NOMO-1 (cell line): ENCODE results near the gene CCDC88B.
A peak's percentile ranks its signal among the peaks of the same experiment; 100 is the strongest.

Experiments used
- DNase-seq, 2 experiments: peaks; one replicate each; lab custom pipeline; 2025; ENCODE audit not compliant: unreplicated experiment in 2 of 2; lab: John Stamatoyannopoulos, UW

Gene CCDC88B, protein sequence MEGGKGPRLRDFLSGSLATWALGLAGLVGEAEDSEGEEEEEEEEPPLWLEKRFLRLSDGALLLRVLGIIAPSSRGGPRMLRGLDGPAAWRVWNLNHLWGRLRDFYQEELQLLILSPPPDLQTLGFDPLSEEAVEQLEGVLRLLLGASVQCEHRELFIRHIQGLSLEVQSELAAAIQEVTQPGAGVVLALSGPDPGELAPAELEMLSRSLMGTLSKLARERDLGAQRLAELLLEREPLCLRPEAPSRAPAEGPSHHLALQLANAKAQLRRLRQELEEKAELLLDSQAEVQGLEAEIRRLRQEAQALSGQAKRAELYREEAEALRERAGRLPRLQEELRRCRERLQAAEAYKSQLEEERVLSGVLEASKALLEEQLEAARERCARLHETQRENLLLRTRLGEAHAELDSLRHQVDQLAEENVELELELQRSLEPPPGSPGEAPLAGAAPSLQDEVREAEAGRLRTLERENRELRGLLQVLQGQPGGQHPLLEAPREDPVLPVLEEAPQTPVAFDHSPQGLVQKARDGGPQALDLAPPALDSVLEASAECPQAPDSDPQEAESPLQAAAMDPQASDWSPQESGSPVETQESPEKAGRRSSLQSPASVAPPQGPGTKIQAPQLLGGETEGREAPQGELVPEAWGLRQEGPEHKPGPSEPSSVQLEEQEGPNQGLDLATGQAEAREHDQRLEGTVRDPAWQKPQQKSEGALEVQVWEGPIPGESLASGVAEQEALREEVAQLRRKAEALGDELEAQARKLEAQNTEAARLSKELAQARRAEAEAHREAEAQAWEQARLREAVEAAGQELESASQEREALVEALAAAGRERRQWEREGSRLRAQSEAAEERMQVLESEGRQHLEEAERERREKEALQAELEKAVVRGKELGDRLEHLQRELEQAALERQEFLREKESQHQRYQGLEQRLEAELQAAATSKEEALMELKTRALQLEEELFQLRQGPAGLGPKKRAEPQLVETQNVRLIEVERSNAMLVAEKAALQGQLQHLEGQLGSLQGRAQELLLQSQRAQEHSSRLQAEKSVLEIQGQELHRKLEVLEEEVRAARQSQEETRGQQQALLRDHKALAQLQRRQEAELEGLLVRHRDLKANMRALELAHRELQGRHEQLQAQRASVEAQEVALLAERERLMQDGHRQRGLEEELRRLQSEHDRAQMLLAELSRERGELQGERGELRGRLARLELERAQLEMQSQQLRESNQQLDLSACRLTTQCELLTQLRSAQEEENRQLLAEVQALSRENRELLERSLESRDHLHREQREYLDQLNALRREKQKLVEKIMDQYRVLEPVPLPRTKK (N-terminal part only)

DNA sequence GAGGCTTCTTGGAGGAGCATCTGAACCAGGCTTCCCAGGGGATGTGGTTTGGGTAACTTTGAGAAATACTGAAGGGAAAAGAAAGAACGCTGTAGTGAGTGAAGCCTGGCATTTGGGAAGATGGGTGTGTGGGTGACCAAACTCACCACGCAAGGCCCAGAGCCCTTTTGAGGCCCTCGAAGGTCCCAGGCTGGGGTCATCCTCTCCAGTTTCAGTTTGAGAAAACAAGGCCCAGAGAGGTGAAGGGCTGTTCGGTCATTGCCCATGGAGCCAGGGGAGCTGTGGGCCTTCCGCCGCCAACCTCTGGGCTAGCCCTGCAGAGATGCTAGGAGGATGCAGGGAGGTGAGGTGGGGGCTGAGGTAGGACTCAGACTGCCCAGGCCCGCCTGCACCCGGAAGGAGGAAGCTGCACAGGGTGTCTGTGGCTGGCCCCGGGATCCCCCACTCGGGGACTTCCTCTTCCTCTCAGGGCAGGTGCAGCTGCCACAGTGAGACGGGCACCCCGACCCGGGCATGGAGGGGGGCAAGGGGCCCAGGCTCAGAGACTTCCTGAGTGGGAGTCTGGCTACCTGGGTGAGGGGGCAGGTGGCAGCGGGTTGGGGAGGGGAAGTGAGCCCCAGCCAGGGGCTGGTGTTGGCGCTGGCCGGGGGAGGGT, at the start of gene CCDC88B:
Gene CCDC88B (plus strand): TSS at position 451 of the 655 bp plus-strand sequence. CDS start 63 bp downstream, at position 514.
- DNase-seq, result peak; percentile 78 to 83

DNA sequence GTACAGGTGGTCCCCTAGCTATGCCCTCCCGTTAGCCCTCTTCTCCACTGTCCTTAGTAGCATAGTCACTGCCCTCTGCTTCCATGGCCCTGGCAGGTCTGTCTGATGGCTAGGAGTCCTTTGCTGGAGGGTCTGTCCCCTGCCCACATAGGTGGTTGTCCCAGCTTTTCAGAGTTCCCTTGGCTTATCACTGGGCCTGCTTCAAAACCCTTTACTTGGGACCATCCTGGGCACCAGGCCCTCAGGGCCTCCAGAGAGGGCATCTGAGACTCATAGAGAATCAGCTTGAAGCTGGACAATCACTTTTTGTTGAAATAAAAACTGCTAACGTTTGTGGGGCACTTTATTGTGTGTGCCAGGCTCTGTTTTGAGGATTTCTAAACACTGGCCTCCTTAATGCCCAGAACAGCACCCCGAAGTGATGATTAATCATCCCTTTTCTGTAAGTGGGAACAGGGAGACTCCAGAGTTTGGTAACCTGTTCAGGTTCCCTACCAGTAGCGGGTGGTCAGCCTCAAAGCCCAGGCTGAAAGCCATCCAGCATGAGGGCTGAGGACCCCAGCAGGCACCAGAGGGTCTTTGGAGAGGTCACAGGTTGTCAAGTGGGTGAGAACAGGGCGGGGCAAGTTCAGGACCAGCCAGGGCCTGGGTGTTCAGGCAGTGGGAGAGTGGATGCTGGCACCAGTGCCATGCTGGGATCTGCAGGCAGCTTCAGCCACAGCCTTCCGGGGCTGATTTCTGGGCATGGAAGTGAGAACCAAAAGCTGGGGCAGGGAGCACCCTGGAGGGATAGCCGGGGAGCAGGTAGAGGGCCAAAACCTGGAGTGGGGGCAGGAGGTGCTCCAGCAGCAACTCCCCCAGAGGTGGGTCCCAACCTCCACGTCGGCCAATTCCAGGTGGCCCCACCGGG, 49.4 kb upstream of the CCDC88B start:
- DNase-seq, result no peak

DNA sequence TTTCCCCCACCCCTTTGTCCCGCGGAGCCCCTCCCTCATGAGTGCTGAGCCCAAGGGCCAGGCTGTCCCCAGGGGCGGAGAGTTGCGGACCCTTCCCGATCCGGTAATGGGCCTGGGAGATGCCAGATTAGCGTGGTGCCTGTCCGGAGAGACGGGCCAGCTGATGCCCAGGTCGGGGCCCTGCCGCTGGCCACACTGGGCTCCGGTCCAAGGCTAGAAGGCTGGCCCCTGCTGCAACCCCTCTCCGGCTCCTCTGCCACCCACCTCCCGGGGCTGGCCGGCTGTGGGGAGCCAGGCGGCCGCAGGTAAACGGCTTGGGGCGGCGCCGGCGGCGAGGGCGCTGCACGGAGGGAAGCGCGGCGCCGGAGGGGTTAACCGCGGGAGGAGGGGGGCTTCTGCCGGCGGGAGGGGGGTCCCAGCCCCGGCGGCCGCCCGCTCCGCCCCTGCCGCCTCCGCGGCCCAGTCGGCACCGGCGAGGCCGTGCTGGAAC, 48.7 kb upstream of the CCDC88B start, which contains the start of gene KCNK4:
Gene KCNK4 (plus strand): TSS at position 41 of the 490 bp plus-strand sequence. CDS start 1,717 bp downstream, outside the sequence.
- no peak for DNase-seq

DNA sequence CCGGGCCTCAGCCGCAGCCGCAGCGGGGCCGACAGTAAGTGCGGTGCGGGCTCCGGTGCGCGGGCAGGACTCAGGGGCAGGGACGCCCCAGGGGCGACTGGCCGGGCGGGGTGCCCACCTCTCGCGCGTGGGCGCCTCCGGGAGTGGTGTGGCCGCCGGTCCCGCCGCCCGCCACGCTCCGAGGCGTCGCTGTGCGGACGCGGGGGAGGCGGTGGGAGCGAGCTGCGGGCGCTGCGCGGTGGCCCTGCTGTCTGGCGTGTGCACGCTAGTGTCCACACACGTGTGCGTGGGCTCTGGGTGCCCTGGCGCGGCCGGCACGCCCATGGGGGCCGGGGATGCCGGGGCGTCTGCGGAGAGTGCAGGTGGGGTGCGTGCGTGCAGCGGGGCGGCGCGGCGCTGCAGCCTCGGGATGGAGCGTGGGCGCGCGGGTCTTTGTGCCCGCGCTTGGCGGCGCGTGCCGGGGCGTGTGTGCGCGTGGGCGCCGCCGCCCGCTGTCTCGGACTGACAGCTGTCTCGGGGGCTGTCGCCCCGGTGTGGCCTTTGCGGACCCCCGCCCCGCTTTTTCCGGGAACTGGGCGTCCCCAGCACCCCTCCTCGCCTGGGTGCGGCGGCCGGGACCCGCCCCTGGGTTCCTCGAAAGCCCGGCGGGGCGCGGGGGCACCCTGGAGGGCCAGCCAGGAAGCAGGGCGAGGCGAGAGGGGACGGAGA, 48.1 kb upstream of the CCDC88B start:
- no peak for DNase-seq

DNA sequence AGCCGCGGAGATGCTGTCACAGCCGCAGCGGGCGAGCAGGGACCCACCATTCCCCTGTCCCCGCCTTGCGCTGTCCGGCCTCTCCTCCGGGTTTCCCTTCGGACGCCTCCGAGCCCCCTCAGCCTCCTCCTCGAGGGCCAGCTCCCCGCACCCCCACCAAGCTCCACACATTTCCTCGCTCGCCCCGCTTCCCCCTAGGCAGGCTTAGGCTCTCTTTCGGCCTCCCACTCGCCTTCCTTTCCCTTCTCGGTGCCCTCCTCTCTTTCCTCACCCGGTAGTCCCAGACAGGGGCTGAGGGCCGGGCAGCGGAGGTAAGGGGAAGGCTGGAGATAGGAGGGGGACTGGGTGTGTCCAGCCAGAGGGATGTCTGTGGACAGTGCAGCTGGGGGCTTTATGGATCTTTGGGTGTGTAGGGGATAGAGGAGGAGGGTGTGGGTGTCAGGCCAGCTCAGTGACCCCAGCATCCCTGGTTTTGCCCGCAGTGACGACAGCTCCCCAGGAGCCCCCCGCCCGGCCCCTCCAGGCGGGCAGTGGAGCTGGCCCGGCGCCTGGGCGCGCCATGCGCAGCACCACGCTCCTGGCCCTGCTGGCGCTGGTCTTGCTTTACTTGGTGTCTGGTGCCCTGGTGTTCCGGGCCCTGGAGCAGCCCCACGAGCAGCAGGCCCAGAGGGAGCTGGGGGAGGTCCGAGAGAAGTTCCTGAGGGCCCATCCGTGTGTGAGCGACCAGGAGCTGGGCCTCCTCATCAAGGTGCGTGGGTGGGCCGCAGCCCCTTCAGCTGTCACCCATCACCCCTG, 47.3 kb upstream of the CCDC88B start:
- DNase-seq, result no peak

DNA sequence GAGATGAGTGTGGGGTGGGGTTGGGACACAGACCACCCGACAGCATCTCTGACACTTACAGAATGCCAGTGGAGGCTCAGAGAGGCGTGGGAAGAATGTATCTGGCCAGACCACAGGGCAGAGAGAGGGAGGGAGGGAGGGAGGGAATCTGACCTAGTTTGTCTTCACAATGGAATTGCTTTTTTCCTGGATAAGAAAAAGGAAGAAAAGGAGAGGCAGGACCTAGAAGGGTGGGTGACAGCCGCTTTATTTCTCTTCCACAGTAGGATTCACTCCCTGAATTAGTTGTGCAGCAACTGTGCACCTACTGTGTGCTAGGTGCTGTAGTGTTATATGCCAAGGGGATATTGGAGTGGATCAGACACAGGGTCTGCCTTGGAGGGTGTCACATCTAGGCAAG, 45.2 kb upstream of the CCDC88B start:
- no peak for DNase-seq

DNA sequence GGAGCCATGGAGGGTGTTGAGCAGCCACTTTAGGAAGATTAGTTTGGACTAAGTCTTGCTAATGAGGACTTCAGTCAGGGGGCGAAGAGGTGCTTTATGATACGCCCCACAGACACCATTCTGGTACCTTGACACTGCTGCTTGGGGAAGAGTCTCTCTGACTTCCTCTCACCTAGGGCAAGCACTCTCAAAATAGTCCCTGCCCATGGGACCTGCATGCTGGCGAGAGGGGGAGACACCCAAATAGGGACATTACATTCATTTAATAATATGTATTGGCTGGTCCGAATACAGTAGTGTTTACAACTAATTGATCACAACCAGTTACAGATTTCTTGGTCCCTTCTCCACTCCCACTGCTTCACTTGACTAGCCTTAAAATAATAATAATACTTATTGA, 44.2 kb upstream of the CCDC88B start:
- no peak for DNase-seq

DNA sequence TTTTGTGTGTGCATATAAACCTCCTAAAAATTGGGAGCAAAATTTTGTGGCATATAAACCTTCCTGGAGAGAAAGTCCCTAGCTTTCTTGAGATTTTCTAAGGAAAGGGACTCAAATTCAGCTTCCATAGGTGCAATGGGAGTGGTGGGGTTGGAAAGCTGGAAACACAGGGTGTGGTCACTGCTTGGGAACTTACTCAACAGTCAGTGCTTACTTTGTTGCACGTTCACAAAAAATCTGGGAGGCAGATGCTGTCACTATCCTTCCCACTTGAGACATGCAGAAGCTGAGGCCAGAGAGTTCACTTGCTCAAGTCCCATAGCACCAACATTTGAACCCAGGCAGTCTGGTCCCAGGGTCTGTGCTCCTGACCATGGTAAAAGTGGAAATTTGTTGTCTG, 43.8 kb upstream of the CCDC88B start:
- no peak for DNase-seq

DNA sequence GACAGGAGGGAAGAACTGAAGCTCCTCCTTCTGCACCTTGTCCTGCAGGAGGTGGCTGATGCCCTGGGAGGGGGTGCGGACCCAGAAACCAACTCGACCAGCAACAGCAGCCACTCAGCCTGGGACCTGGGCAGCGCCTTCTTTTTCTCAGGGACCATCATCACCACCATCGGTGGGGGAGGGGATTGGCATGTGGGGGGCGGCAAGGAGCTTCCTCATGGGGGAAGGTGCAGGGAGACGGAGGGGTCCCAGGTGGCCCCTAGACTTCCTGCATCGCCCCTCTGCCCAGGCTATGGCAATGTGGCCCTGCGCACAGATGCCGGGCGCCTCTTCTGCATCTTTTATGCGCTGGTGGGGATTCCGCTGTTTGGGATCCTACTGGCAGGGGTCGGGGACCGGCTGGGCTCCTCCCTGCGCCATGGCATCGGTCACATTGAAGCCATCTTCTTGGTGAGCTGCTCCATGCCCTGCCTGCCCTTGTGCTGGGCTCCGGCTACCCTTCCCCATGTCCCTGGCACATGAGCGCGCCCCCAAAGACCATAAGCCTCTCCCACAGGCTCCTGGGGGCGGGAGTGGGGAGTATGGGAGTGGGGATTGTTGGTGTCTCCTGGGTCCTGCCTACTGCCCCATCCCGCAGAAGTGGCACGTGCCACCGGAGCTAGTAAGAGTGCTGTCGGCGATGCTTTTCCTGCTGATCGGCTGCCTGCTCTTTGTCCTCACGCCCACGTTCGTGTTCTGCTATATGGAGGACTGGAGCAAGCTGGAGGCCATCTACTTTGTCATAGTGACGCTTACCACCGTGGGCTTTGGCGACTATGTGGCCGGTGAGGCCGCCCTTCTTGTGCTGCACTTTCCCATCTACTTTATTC, 42.9 kb upstream of the CCDC88B start:
- no peak for DNase-seq

DNA sequence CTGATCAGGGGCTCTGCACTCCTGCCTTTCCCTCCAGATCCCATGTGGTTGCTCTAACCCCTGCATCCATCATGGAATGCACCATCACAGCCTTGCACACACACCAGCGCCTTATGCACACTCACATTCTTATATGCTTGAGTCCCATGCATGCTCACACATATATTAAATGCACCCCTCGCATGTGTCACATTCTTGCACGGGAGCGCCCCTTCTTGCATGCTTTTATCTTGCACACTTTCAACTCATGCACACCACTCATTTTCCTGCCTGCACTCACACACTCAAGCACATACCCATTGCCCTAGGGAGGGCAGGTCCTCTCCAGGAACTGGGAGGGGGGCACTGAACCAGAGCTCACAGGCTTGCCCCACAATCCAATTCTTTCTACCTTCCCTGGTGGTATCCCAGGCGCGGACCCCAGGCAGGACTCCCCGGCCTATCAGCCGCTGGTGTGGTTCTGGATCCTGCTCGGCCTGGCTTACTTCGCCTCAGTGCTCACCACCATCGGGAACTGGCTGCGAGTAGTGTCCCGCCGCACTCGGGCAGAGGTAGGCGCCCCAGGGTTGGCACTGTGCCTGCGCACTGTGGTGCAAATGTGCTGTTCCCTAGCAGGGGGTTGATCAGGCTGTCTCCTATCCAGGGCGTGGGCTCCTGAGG, 42.2 kb upstream of the CCDC88B start:
- DNase-seq, result no peak

DNA sequence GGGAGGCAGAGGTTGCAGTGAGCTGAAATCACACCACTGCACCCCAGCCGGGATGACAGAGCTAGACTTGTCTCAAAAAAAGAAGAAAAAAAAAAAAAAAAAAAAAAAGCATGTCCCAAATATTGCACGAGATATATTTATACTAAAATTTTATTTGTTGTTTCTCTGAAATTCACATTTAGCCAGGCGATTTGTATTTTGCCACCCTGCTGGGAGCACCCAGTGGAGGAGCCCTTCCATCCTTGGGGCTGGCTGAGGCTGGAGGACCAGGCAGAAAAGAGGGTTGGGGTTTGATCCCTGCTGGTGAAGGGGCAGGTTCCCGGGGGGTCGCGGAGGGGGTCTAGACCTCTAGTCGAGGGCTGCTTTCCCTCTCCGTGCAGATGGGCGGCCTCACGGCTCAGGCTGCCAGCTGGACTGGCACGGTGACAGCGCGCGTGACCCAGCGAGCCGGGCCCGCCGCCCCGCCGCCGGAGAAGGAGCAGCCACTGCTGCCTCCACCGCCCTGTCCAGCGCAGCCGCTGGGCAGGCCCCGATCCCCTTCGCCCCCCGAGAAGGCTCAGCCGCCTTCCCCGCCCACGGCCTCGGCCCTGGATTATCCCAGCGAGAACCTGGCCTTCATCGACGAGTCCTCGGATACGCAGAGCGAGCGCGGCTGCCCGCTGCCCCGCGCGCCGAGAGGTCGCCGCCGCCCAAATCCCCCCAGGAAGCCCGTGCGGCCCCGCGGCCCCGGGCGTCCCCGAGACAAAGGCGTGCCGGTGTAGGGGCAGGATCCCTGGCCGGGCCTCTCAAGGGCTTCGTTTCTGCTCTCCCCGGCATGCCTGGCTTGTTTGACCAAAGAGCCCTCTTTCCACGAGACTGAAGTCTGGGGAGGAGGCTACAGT, 40.8 kb upstream of the CCDC88B start:
- no peak for DNase-seq

DNA sequence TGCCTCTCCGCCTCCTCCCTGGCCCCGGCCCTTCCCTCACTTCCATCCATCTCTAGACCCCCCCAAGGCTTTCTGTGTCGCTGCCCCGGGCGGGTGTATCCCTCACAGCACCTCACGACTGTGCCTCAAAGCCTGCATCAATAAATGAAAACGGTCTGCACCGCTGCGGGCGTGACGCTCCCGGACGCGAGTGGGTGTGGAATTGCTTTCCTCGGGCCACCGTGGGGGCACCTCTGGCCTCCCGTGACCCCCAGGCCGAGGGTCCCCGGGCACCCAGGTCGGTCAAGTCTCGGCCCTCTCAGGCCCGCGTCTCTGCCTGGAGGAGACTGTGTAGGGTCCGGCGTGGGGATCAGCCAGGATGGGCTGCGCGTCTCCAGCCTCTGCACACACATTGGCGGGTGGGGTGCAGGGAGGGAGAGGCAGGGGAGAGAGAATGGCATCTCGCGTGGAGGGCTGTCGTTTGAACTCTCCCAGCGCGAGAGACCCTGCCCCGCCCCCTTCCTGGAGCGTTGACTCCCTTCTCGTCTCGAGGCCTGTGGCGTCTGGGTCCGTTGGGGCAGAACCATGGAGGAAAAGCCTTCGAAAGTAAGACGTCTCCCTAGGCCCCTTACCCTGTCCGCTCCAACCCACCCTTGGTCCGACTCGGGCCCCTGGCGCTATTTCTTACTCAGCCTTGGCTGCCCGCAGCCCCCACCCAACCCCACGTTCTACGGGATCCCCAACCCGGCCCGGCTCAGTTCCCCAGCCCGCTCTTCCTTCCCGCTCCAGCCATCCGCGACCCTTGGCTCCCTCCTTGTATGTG, 40.0 kb upstream of the CCDC88B start, which contains the start of gene CATSPERZ:
Gene CATSPERZ (plus strand): TSS at position 512 of the 802 bp plus-strand sequence. CDS start 53 bp downstream, at position 565.
- DNase-seq, result no peak

DNA sequence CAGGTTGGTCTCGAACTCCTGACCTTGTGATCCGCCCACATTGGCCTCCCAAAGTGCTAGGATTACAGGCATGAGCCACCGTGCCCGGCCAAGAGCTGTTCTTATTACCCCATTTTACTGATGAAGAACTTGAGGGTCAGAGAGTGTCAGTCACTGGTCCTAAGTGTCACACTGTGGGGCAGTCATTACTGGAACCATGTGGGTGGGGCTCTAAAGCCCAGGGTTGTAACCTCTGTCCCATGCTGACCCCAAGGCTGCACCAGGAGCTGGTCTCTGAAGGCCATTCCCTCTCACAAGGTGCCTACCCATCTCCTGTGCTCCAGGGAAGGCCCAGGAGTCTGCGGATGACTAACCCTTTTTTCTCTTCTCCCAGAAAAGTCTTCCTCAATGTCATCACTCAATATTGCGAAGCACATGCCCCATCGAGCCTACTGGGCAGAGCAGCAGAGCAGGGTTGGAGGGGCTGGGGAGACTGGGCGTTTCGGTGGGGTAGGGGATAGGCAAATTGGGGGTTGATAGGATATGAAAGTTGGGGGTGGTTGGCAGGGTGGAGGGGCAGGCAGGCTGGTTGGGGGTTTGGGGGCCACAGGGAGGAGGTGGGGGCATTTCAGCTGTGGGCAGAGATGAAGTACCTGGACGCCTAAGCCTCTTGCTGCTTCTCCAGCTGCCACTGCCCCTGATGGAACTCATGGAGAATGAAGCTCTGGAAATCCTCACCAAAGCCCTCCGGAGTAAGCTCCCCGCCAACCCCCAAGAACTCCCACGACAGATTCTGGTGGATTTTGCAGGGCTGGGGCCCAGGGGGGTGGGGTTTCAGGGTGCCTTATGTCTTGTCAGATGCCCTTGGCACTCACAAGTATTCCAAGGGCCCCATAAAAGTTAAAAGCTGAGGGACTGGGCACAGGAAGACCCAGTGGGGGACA, 36.6 kb upstream of the CCDC88B start:
- no peak for DNase-seq
